NCI-H2196 (cell line): ENCODE data around the gene HECTD4.

Source experiments
- DNase-seq: peaks from one replicate; lab custom pipeline; 2025; ENCODE audit not compliant: unreplicated experiment; lab: John Stamatoyannopoulos, UW

HECTD4 gene

GRCh38 chr12:112184056-112184887 is 198.0 kb downstream of the HECTD4 start:
- no peak for DNase-seq

GRCh38 chr12:112183141-112184021 is 198.8 kb downstream of the HECTD4 start:
- no peak for DNase-seq

- DNase-seq: no peak
Measured at GRCh38 chr12:112182499-112182898, 199.7 kb downstream of the HECTD4 start.

GRCh38 chr12:112180422-112180821 is 201.8 kb downstream of the HECTD4 start:
- no peak for DNase-seq

- DNase-seq: no peak
Measured at GRCh38 chr12:112179916-112180315, 202.3 kb downstream of the HECTD4 start.

- DNase-seq: no peak
Measured at GRCh38 chr12:112179341-112179740, 202.9 kb downstream of the HECTD4 start.

- DNase-seq: no peak
Measured at GRCh38 chr12:112178796-112179195, 203.4 kb downstream of the HECTD4 start.

GRCh38 chr12:112176321-112177010 is 205.8 kb downstream of the HECTD4 start:
- DNase-seq: no peak

- DNase-seq: no peak
Measured at GRCh38 chr12:112175361-112176155, 206.7 kb downstream of the HECTD4 start.

- DNase-seq: no peak
Measured at GRCh38 chr12:112172556-112173324, 209.5 kb downstream of the HECTD4 start.

GRCh38 chr12:112170971-112171596 is 211.1 kb downstream of the HECTD4 start:
- DNase-seq: no peak

GRCh38 chr12:112170376-112170775 is 211.9 kb downstream of the HECTD4 start:
- no peak for DNase-seq

- DNase-seq: no peak
Measured at GRCh38 chr12:112169966-112170365, 212.3 kb downstream of the HECTD4 start.

GRCh38 chr12:112169161-112169872 is 212.9 kb downstream of the HECTD4 start:
- no peak for DNase-seq

- no peak for DNase-seq
Measured at GRCh38 chr12:112168561-112168971, 213.7 kb downstream of the HECTD4 start.

GRCh38 chr12:112167718-112168525 is 214.3 kb downstream of the HECTD4 start:
- DNase-seq: no peak

GRCh38 chr12:112167031-112167461 is 215.2 kb downstream of the HECTD4 start:
- no peak for DNase-seq
